ENCODE data around the gene RPA1. TPM values are rescaled to one million over a fixed set of nuclear protein-coding genes. Genes with fewer than 3 reads are reported as not detected.

RPA1 gene
- polyA plus RNA-seq, 1 donor from 2014 or later = 8.4 TPM

- Histone ChIP-seq H3K9ac (ENCODE audit: low read length) (no peak overlapping the region), H3K27ac (ENCODE audit: low read length) (no peak overlapping the region), H3K79me2 (replicated peaks; ENCODE audit: insufficient read depth, low read length) (no peaks in the 10 kb centered on the region), H4K20me1 (ENCODE audit: insufficient read depth) (no peaks in the 10 kb centered on the region), H3K4me2 (ENCODE audit: low read length) (no peak overlapping the region), H3K9me3 (ENCODE audit: low read length) (no peaks in the 10 kb centered on the region), H3K4me3 (ENCODE audit: low read length) (no peak overlapping the region), H3F3A (ENCODE audit: insufficient read depth, low read length, poor library complexity, severe bottlenecking) (no peaks in the 10 kb centered on the region), H3K9me2 (ENCODE audit: insufficient read depth, low read length) (no peaks in the 10 kb centered on the region), H3K36me3 (ENCODE audit: insufficient read depth, low read length) (no peaks in the 10 kb centered on the region), H2AFZ (ENCODE audit: low read depth, low read length) (no peak overlapping the region), H3K27me3 (ENCODE audit: insufficient read depth, low read depth, low read length) (no peaks in the 10 kb centered on the region)
- TF ChIP-seq CTCF (IDR thresholded peaks at IDR 0.05; ENCODE audit: poor library complexity, severe bottlenecking) = no peak
- no peak for TF ChIP-seq MXI1 (conservative IDR thresholded peaks at IDR 0.05; ENCODE audit: poor library complexity, severe bottlenecking)
- TF ChIP-seq POLR2AphosphoS5 (IDR thresholded peaks at IDR 0.05) = no peak
- no peak for TF ChIP-seq TAF1 (IDR thresholded peaks at IDR 0.05; ENCODE audit: low read depth)
- TF ChIP-seq EZH2 (IDR thresholded peaks at IDR 0.05; ENCODE audit: borderline replicate concordance, insufficient read depth, low read length, poor library complexity, severe bottlenecking) = no peak
- TF ChIP-seq REST (IDR thresholded peaks at IDR 0.05; ENCODE audit: borderline replicate concordance) = no peak
- TF ChIP-seq SMC3 (conservative IDR thresholded peaks at IDR 0.05; ENCODE audit: poor library complexity) = no peak
- TF ChIP-seq EP300 (conservative IDR thresholded peaks at IDR 0.05; ENCODE audit: poor library complexity, severe bottlenecking) = no peak
- no peak for TF ChIP-seq RAD21 (conservative IDR thresholded peaks at IDR 0.05)
These were observed 86.5 kb downstream of the RPA1 start for GRCh38 chr17:1916316-1916715.

GRCh38 chr17:1916963-1917715 is 87.3 kb downstream of the RPA1 start:
- Histone ChIP-seq H2AFZ (ENCODE audit: low read depth, low read length) (no peak overlapping the region), H3K9me2 (ENCODE audit: insufficient read depth, low read length) (no peaks in the 10 kb centered on the region), H3K36me3 (ENCODE audit: insufficient read depth, low read length) (no peaks in the 10 kb centered on the region), H4K20me1 (ENCODE audit: insufficient read depth) (no peaks in the 10 kb centered on the region), H3K9me3 (ENCODE audit: low read length) (no peaks in the 10 kb centered on the region), H3K4me3 (ENCODE audit: low read length) (no peak overlapping the region), H3K27me3 (ENCODE audit: insufficient read depth, low read depth, low read length) (no peaks in the 10 kb centered on the region), H3F3A (ENCODE audit: insufficient read depth, low read length, poor library complexity, severe bottlenecking) (no peaks in the 10 kb centered on the region), H3K4me2 (ENCODE audit: low read length) (no peak overlapping the region), H3K9ac (ENCODE audit: low read length) (no peak overlapping the region), H3K27ac (ENCODE audit: low read length) (no peak overlapping the region), H3K79me2 (replicated peaks; ENCODE audit: insufficient read depth, low read length) (no peaks in the 10 kb centered on the region)
- TF ChIP-seq TAF1 (IDR thresholded peaks at IDR 0.05; ENCODE audit: low read depth) (no peak), MXI1 (conservative IDR thresholded peaks at IDR 0.05; ENCODE audit: poor library complexity, severe bottlenecking) (no peak), RAD21 (conservative IDR thresholded peaks at IDR 0.05) (no peak), POLR2AphosphoS5 (IDR thresholded peaks at IDR 0.05) (no peak), EP300 (conservative IDR thresholded peaks at IDR 0.05; ENCODE audit: poor library complexity, severe bottlenecking) (no peak), SMC3 (conservative IDR thresholded peaks at IDR 0.05; ENCODE audit: poor library complexity) (no peak), REST (IDR thresholded peaks at IDR 0.05; ENCODE audit: borderline replicate concordance) (no peak), CTCF (IDR thresholded peaks at IDR 0.05; ENCODE audit: poor library complexity, severe bottlenecking) (no peak), EZH2 (IDR thresholded peaks at IDR 0.05; ENCODE audit: borderline replicate concordance, insufficient read depth, low read length, poor library complexity, severe bottlenecking) (no peak)

Data from neural cell (in vitro differentiated cells).